A673 (cell line): Measurements from ENCODE around the gene SHOC2. TPM values are rescaled to one million over a fixed set of nuclear protein-coding genes. Genes with fewer than 3 reads are reported as not detected.

Experiments used
- BruUV-seq: library from RNA; stranded (reverse); fragments of 400-500 nt; replicated peaks from 2 replicates; lab custom pipeline; 2021; lab: Mats Ljungman, UMichigan
- CTCF ChIA-PET: fragments of 300-600 bp; sonication (Branson Sonifier 250); formaldehyde crosslinking; loops from one replicate; lab custom pipeline; 2022; ENCODE audit warnings: antibody characterized with exemption; lab: Charles Lee
- POLR2A ChIA-PET: fragments of 300-600 bp; sonication (Branson Sonifier 250); formaldehyde crosslinking; loops from one replicate; lab custom pipeline; 2022; ENCODE audit warnings: antibody characterized with exemption; ENCODE audit not compliant: low non-redundant PET; lab: Charles Lee
- DNase-seq: peaks from one replicate; pipeline ENCODE4 v3.0.0-alpha.2; 2015; ENCODE audit warnings: low spot score
- H3K27ac ChIP-seq: fragments of 200-600 bp; sonication (generic); 2 replicates; pipeline ENCODE4 v1.5.1; 2016; ENCODE audit warnings: mixed run types, low read depth, mild to moderate bottlenecking, mixed read lengths, antibody characterized with exemption, low read length; ENCODE audit not compliant: poor library complexity, severe bottlenecking
- H3K27me3 ChIP-seq: fragments of 200-600 bp; sonication (generic); replicated peaks from 2 replicates; pipeline ENCODE4 v1.6.1; 2017; ENCODE audit warnings: mixed run types, low read depth, mild to moderate bottlenecking, mixed read lengths, antibody characterized with exemption, low read length; ENCODE audit not compliant: insufficient read depth, poor library complexity
- H3K36me3 ChIP-seq: fragments of 200-600 bp; sonication (generic); 2 replicates; pipeline ENCODE4 v1.6.1; 2016; ENCODE audit warnings: mixed run types, mild to moderate bottlenecking, mixed read lengths, antibody characterized with exemption, low read length; ENCODE audit not compliant: insufficient read depth, poor library complexity, severe bottlenecking
- H3K4me1 ChIP-seq: fragments of 200-600 bp; sonication (generic); 2 replicates; pipeline ENCODE4 v1.6.1; 2017; ENCODE audit warnings: mixed run types, mild to moderate bottlenecking, mixed read lengths, antibody characterized with exemption, low read length; ENCODE audit not compliant: insufficient read depth, poor library complexity, severe bottlenecking
- H3K4me3 ChIP-seq: fragments of 200-600 bp; sonication (generic); 2 replicates; pipeline ENCODE4 v1.5.1; 2016; ENCODE audit warnings: low read depth, mixed run types, mild to moderate bottlenecking, mixed read lengths, low read length; ENCODE audit not compliant: poor library complexity, severe bottlenecking
- H3K9me3 ChIP-seq: fragments of 200-600 bp; sonication (generic); 2 replicates; pipeline ENCODE4 v1.6.1; 2016; ENCODE audit warnings: mixed run types, low read depth, mild to moderate bottlenecking, mixed read lengths, antibody characterized with exemption, low read length; ENCODE audit not compliant: poor library complexity, severe bottlenecking
- EZH2 ChIP-seq: fragments of 200-600 bp; sonication (generic); IDR thresholded peaks from 2 replicates; pipeline ENCODE4 v1.6.1; 2017; ENCODE audit warnings: borderline replicate concordance, low read depth, mild to moderate bottlenecking, mixed read lengths, antibody characterized with exemption, low read length; ENCODE audit not compliant: poor library complexity, severe bottlenecking
- intact Hi-C: fragments of 100-400 bp; cut with micrococcal nuclease; formaldehyde crosslinking; loops from one replicate; pipeline ENCODE4 v1.10.0; 2022; ENCODE audit not compliant: unreplicated experiment
- total RNA-seq: library from RNA; stranded (reverse); gene quantifications from 2 replicates; pipeline ENCODE4 v1.2.3, GENCODE V29; 2021
- TF ChIP-seq, protein P1 (sequence below): fragments of 300-800, 200-600 bp; sonication (generic); conservative IDR thresholded peaks from 2 replicates; pipeline ENCODE4 v1.5.1; 2017; ENCODE audit warnings: low read depth, mild to moderate bottlenecking, antibody characterized with exemption, low read length, moderate library complexity, mixed read lengths

The SHOC2 gene
- total RNA-seq, 1 experiment from 2014 or later: 37.6 TPM

DNA sequence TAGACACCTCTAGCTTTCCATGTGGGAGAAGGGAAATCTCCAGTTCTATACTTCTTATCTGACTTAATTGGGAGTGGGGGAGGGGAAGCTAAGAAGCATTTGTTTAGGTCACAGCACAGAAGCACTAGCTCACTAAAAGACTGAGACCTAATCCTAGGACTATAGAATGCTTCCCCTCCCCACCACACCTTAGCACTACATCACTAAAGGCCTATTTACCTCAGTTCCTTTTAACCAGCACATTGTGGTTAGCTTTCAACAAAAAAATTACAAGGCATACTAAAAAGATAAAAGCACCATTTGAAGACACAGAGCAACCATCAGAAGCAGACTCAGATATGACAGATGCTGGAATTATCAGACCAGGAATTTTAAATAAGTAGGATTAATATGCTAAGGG, 103.7 kb downstream of the SHOC2 start:
- no peak for DNase-seq
- Histone ChIP-seq H3K4me1 (no peaks in the 10 kb centered on the region), H3K4me3 (no peak overlapping the region), H3K9me3 (no peaks in the 10 kb centered on the region), H3K27ac (no peak overlapping the region), H3K36me3 (no peaks in the 10 kb centered on the region), H3K27me3 (no peaks in the 10 kb centered on the region)
- ChIA-PET POLR2A (no interaction called here), CTCF (no interaction called here)
- intact Hi-C loops: no loop called here
- no TSS peak for BruUV-seq
- no peak for TF ChIP-seq EZH2
- TF ChIP-seq, protein P1, sequence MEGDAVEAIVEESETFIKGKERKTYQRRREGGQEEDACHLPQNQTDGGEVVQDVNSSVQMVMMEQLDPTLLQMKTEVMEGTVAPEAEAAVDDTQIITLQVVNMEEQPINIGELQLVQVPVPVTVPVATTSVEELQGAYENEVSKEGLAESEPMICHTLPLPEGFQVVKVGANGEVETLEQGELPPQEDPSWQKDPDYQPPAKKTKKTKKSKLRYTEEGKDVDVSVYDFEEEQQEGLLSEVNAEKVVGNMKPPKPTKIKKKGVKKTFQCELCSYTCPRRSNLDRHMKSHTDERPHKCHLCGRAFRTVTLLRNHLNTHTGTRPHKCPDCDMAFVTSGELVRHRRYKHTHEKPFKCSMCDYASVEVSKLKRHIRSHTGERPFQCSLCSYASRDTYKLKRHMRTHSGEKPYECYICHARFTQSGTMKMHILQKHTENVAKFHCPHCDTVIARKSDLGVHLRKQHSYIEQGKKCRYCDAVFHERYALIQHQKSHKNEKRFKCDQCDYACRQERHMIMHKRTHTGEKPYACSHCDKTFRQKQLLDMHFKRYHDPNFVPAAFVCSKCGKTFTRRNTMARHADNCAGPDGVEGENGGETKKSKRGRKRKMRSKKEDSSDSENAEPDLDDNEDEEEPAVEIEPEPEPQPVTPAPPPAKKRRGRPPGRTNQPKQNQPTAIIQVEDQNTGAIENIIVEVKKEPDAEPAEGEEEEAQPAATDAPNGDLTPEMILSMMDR: no peak

DNA sequence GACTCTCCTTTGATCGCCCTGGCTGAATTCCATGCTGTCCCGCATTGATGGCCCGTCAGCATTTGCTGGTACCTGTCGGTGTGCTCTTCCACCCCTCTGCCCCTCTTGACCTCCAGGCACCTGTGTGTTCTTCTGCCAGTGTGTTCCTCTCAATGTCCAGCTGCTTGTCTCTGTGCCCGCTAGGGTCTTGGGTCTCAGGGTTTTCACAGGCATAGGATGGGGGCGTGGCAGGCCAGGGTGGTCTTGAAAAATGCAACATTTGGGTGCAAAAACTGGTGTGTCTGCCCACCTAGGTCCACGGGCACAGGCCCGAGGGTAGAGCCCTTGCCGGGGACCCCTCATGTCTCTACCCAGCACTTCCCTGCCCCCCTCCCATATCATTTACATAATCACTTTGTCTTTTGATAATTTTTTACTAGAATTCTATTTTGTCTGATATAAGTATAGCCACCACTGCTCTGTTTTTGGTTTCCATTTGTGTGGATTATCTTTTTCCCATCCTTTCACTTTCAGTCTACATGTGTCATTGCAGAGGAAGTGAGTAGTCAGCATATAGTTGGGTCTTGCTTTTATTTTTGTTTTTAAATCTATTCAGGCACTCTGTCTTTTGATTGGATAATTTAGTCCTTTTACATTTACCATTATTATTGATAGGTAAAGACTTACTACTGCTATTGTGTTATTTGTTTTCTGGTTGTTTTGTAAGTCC, 110.8 kb downstream of the SHOC2 start:
- intact Hi-C loops: no loop called here
- Histone ChIP-seq H3K9me3 (no peaks in the 10 kb centered on the region), H3K27me3 (no peaks in the 10 kb centered on the region), H3K27ac (no peak overlapping the region), H3K4me3 (no peak overlapping the region), H3K36me3 (no peaks in the 10 kb centered on the region), H3K4me1 (no peaks in the 10 kb centered on the region)
- ChIA-PET CTCF (interaction anchor here (0.6 kb wide), 1 partner anchor 282 kb away, joined by 3 read pairs; no protein-coding TSS in a partner anchor), POLR2A (no interaction called here)
- no TSS peak for BruUV-seq
- TF ChIP-seq, protein P1: no peak
- no peak for TF ChIP-seq EZH2
- DNase-seq: no peak

GRCh38 chr10:111034598-111035310, 115.3 kb downstream of the SHOC2 start:
- H3K4me1 ChIP-seq: no peaks in the 10 kb centered on the region
- intact Hi-C loops: no loop called here
- CTCF ChIA-PET: no interaction called here
- no peak for DNase-seq
- H3K4me3 ChIP-seq: no peak overlapping the region
- no peak for TF ChIP-seq EZH2
- TF ChIP-seq, protein P1: no peak
- peaks cover 3% of the 10 kb centered on the region for H3K9me3 ChIP-seq
- H3K36me3 ChIP-seq: no peaks in the 10 kb centered on the region
- BruUV-seq: no TSS peak
- no peak overlapping the region for H3K27ac ChIP-seq
- no peaks in the 10 kb centered on the region for H3K27me3 ChIP-seq
- POLR2A ChIA-PET: no interaction called here
